ENCODE results near the gene C2CD3.

DNA sequence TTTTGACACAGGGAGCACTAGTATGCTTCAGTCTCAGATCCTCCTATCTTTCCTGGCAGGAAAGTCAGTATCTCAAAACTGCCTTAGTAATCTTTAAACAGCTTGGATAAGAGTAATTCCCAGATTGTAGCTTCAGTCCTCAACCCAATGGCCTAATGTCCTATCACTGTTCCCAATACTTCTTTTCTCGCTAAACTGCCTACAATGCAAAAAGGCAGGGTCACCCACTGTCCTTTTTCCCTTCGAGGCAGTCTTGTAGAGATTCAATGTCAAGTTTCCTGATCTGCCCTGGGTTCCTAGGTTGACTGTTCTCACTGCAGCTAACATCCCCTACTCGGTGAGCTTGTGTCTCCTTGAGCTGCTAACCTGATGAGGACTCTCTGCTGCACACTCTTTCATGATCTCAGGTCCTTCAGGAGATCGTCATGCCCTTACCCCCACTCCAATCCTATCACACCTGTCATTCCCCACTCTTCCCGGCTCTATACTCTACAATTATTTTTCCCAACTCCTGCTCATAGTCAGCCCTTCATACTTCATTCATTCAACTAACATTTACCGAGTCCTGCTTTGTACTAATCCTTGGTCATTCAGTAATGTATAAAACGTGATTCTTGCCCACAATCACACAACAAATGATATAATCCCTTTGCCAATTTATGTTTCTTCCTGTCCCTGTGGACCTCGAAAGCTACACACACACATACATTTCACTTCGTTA, 904 bp downstream of the C2CD3 start:
- TF ChIP-seq CBFB (CRISPR knock-in tag; IDR thresholded peaks at IDR 0.05; ENCODE audit: low read depth) (no peak), NR3C1 (CRISPR knock-in tag; conservative IDR thresholded peaks at IDR 0.05; ENCODE audit: low read depth) (no peak)
- TF ChIP-seq, protein P1, sequence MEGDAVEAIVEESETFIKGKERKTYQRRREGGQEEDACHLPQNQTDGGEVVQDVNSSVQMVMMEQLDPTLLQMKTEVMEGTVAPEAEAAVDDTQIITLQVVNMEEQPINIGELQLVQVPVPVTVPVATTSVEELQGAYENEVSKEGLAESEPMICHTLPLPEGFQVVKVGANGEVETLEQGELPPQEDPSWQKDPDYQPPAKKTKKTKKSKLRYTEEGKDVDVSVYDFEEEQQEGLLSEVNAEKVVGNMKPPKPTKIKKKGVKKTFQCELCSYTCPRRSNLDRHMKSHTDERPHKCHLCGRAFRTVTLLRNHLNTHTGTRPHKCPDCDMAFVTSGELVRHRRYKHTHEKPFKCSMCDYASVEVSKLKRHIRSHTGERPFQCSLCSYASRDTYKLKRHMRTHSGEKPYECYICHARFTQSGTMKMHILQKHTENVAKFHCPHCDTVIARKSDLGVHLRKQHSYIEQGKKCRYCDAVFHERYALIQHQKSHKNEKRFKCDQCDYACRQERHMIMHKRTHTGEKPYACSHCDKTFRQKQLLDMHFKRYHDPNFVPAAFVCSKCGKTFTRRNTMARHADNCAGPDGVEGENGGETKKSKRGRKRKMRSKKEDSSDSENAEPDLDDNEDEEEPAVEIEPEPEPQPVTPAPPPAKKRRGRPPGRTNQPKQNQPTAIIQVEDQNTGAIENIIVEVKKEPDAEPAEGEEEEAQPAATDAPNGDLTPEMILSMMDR (IDR thresholded peaks at IDR 0.05), result no peak

All from WTC11 (cell line).